Mesothelial cell of epicardium (in vitro differentiated cells): ENCODE measurements around the gene CAMK2B. TPM values are rescaled to one million over a fixed set of nuclear protein-coding genes. Genes with fewer than 3 reads are reported as not detected.
"Not testable (repeated sequence)": the region's sequence is repeated elsewhere in the genome, so short reads cannot be mapped to it uniquely, and the experiment has no call there.

Source experiments
- DNase-seq, 2 experiments: peaks; one replicate each; pipeline ENCODE4 v3.0.0; 2021; ENCODE audit warnings: low spot score in 2 of 2; ENCODE audit not compliant: unreplicated experiment in 2 of 2
- H3K27ac Mint-ChIP-seq: 2 replicates; pipeline ENCODE4 v1.8.0; 2021; ENCODE audit warnings: mixed read lengths
- H3K27me3 Mint-ChIP-seq: 2 replicates; pipeline ENCODE4 v1.8.0; 2021; ENCODE audit warnings: low read depth, mixed read lengths
- H3K36me3 Mint-ChIP-seq: 2 replicates; pipeline ENCODE4 v1.8.0; 2021; ENCODE audit warnings: mixed read lengths
- H3K4me1 Mint-ChIP-seq: 2 replicates; pipeline ENCODE4 v1.8.0; 2021; ENCODE audit warnings: mixed read lengths
- H3K4me3 Mint-ChIP-seq: 2 replicates; pipeline ENCODE4 v1.8.0; 2021; ENCODE audit warnings: mild to moderate bottlenecking, moderate library complexity, mixed read lengths
- H3K9me3 Mint-ChIP-seq: 2 replicates; pipeline ENCODE4 v1.8.0; 2021; ENCODE audit warnings: mixed read lengths
- CTCF ChIP-seq: fragments of 200-600 bp; sonication (generic); IDR thresholded peaks from one replicate; pipeline ENCODE4 v1.5.0; 2021; ENCODE audit warnings: antibody characterized with exemption; ENCODE audit not compliant: unreplicated experiment
- total RNA-seq: library from RNA; stranded (reverse); gene quantifications from 3 replicates; pipeline ENCODE4 v1.2.1, GENCODE V29; 2021

The CAMK2B gene
- total RNA-seq, 1 donor from 2014 or later = 1.8 TPM

GRCh38 chr7:44173911-44174693, 151.3 kb downstream of the CAMK2B start:
- H3K9me3 Mint-ChIP-seq = peaks cover 7% of the 10 kb centered on the region
- H3K27me3 Mint-ChIP-seq = peaks cover 48% of the 10 kb centered on the region
- no peak for TF ChIP-seq CTCF
- no peaks in the 10 kb centered on the region for H3K4me1 Mint-ChIP-seq
- H3K27ac Mint-ChIP-seq = no peak overlapping the region
- no peak for DNase-seq
- no peaks in the 10 kb centered on the region for H3K36me3 Mint-ChIP-seq
- H3K4me3 Mint-ChIP-seq = no peak overlapping the region

GRCh38 chr7:44172803-44173424, 152.5 kb downstream of the CAMK2B start:
- no peaks in the 10 kb centered on the region for H3K36me3 Mint-ChIP-seq
- no peak for TF ChIP-seq CTCF
- peaks cover 50% of the 10 kb centered on the region for H3K27me3 Mint-ChIP-seq
- H3K4me3 Mint-ChIP-seq = no peak overlapping the region
- no peaks in the 10 kb centered on the region for H3K4me1 Mint-ChIP-seq
- no peak overlapping the region for H3K27ac Mint-ChIP-seq
- DNase-seq = no peak
- H3K9me3 Mint-ChIP-seq = peaks cover 11% of the 10 kb centered on the region

- peaks cover 51% of the 10 kb centered on the region for H3K27me3 Mint-ChIP-seq
- H3K36me3 Mint-ChIP-seq = no peaks in the 10 kb centered on the region
- peaks cover 11% of the 10 kb centered on the region for H3K9me3 Mint-ChIP-seq
- no peak overlapping the region for H3K27ac Mint-ChIP-seq
- no peak for DNase-seq
- no peaks in the 10 kb centered on the region for H3K4me1 Mint-ChIP-seq
- TF ChIP-seq CTCF = no peak
- H3K4me3 Mint-ChIP-seq = no peak overlapping the region
These were observed 153.0 kb downstream of the CAMK2B start for GRCh38 chr7:44172352-44172751.

GRCh38 chr7:44171901-44172300, 153.5 kb downstream of the CAMK2B start:
- not testable (repeated sequence) for H3K4me3 Mint-ChIP-seq, H3K27ac Mint-ChIP-seq, H3K36me3 Mint-ChIP-seq, H3K4me1 Mint-ChIP-seq, DNase-seq
- Mint-ChIP-seq H3K9me3 (peaks cover 11% of the 10 kb centered on the region), H3K27me3 (peaks cover 50% of the 10 kb centered on the region)

- Mint-ChIP-seq H3K4me1 (peaks cover 10% of the 10 kb centered on the region), H3K27ac (no peak overlapping the region), H3K4me3 (no peak overlapping the region), H3K9me3 (peaks cover 22% of the 10 kb centered on the region), H3K36me3 (no peaks in the 10 kb centered on the region), H3K27me3 (peaks cover 14% of the 10 kb centered on the region)
- TF ChIP-seq CTCF = no peak
- no peak for DNase-seq
These were observed 157.5 kb downstream of the CAMK2B start for GRCh38 chr7:44167920-44168319.

Other genes starting within 250 kb of the CAMK2B start
- gene POLM, start 243.1 kb downstream of the CAMK2B start, total RNA-seq = 27.1 to 29.8 TPM (median 29.0 TPM) in 3 replicates
- gene AEBP1, start 221.2 kb downstream of the CAMK2B start, total RNA-seq = 94.3 to 96.8 TPM (median 95.2 TPM) in 3 replicates
- 117 to 126 TPM (median 125 TPM) in 3 replicates for gene POLD2, start 202.0 kb downstream of the CAMK2B start, total RNA-seq
- gene MYL7, start 184.3 kb downstream of the CAMK2B start, total RNA-seq = 11.4 to 14.3 TPM (median 12.5 TPM) in 3 replicates
- gene GCK, start 136.2 kb downstream of the CAMK2B start, total RNA-seq = 1.5 to 2.4 TPM (median 2.2 TPM) in 3 replicates
- 80.6 to 85.0 TPM (median 83.7 TPM) in 3 replicates for gene YKT6, start 124.6 kb downstream of the CAMK2B start, total RNA-seq
- gene NUDCD3, start 165.1 kb upstream of the CAMK2B start, total RNA-seq = 104 to 107 TPM (median 105 TPM) in 3 replicates
- 0.07 to 0.20 TPM in 2 of 3 replicates, not detected in the other for gene NPC1L1, start 215.7 kb upstream of the CAMK2B start, total RNA-seq
- 89.0 to 104 TPM (median 96.8 TPM) in 3 replicates for gene DDX56, start 248.3 kb upstream of the CAMK2B start, total RNA-seq